WTC11 (cell line): ENCODE measurements around the gene SPPL2B.

Experiments used
- ATF2 ChIP-seq: sonication (generic); formaldehyde crosslinking; IDR thresholded peaks from 2 replicates; pipeline ENCODE4 v1.8.1; 2022; ENCODE audit warnings: low read depth, missing genetic modification reagents, borderline replicate concordance
- CREB1 ChIP-seq: sonication (generic); formaldehyde crosslinking; IDR thresholded peaks from 2 replicates; pipeline ENCODE4 v1.8.0; 2023; ENCODE audit warnings: mild to moderate bottlenecking, missing genetic modification reagents
- CTCF ChIP-seq: fragments of 200-600 bp; IDR thresholded peaks from 2 replicates; pipeline ENCODE4 v1.8.0; 2022; ENCODE audit warnings: antibody characterized with exemption
- FOXP1 ChIP-seq: sonication (generic); formaldehyde crosslinking; IDR thresholded peaks from 2 replicates; pipeline ENCODE4 v1.8.0; 2022; ENCODE audit warnings: missing genetic modification reagents, mild to moderate bottlenecking, moderate library complexity, borderline replicate concordance
- MXD4 ChIP-seq: fragments of 250-450 bp; sonication (Bioruptor Pico); IDR thresholded peaks from 2 replicates; pipeline ENCODE4 v1.8.0; 2021; ENCODE audit warnings: mild to moderate bottlenecking, moderate library complexity, borderline replicate concordance
- TEAD1 ChIP-seq: sonication (generic); formaldehyde crosslinking; IDR thresholded peaks from 2 replicates; pipeline ENCODE4 v1.8.0; 2022; ENCODE audit warnings: mild to moderate bottlenecking, missing genetic modification reagents

- TF ChIP-seq CTCF (no peak), MXD4 (no peak), FOXP1 (CRISPR knock-in tag) (no peak), CREB1 (no peak), ATF2 (CRISPR knock-in tag) (no peak), TEAD1 (no peak)
Observed at GRCh38 chr19:2371656-2372055, 43.2 kb downstream of the SPPL2B start.
